Colon (tissue), 2 donors: Measurements from ENCODE around the gene SLC49A3.

Source experiments
- FAIRE-seq: peaks from 2 replicates; lab custom pipeline; 2012; peaks lifted over from hg19 to GRCh38; lab: Jason Lieb, UNC
- donor health status: control.
- donor health status: control.

The SLC49A3 gene

GRCh38 chr4:632196-632790 lies 56.7 kb downstream of the SLC49A3 start:
- no peak for FAIRE-seq
